HepG2 (cell line): ENCODE data around the gene INSIG2.

Experiments used
- KLF6 ChIP-seq: IDR thresholded peaks from 2 replicates; pipeline ENCODE4 v1.8.0; 2016; ENCODE audit warnings: missing biosample characterization, missing genetic modification reagents
- PCBP2 ChIP-seq: fragments of 200-400 bp; formaldehyde crosslinking; optimal IDR thresholded peaks from 2 replicates; pipeline ENCODE3; 2018; ENCODE audit warnings: low read length, low read depth; ENCODE audit not compliant: poor library complexity, severe bottlenecking
- RFX5 ChIP-seq: IDR thresholded peaks from 2 replicates; pipeline ENCODE4 v1.6.1; 2011; ENCODE audit warnings: low read depth, low read length, improper control_type of control experiment

DNA sequence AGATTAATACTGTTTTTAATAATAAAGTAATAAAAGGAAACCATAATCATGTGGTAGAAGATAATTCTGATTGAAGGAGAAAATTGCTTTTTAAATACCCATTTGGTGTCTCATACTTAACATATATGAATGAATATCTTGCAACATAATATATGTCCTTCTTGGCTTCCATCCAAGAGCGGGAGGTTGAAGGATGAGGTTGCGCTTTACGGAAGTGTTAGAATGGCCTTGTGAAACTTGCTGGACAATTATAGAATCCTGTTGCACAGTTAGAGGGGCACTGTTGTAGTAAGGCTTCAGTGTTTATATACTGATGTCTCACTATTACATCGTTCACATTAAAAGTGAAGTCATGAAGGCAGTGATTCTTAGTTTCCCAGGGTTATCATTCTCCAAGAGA is 9.4 kb downstream of the INSIG2 start:
- TF ChIP-seq RFX5 (no peak), PCBP2 (no peak), KLF6 (CRISPR knock-in tag) (no peak)
